ENCODE results near the gene AMELY. TPM values are rescaled to one million over a fixed set of nuclear protein-coding genes. Genes with fewer than 3 reads are reported as not detected.
"Not testable (repeated sequence)": the region's sequence is repeated elsewhere in the genome, so short reads cannot be mapped to it uniquely, and the experiment has no call there.

The AMELY gene
- total RNA-seq, 2 donors from 2014 or later, result not detected

DNA sequence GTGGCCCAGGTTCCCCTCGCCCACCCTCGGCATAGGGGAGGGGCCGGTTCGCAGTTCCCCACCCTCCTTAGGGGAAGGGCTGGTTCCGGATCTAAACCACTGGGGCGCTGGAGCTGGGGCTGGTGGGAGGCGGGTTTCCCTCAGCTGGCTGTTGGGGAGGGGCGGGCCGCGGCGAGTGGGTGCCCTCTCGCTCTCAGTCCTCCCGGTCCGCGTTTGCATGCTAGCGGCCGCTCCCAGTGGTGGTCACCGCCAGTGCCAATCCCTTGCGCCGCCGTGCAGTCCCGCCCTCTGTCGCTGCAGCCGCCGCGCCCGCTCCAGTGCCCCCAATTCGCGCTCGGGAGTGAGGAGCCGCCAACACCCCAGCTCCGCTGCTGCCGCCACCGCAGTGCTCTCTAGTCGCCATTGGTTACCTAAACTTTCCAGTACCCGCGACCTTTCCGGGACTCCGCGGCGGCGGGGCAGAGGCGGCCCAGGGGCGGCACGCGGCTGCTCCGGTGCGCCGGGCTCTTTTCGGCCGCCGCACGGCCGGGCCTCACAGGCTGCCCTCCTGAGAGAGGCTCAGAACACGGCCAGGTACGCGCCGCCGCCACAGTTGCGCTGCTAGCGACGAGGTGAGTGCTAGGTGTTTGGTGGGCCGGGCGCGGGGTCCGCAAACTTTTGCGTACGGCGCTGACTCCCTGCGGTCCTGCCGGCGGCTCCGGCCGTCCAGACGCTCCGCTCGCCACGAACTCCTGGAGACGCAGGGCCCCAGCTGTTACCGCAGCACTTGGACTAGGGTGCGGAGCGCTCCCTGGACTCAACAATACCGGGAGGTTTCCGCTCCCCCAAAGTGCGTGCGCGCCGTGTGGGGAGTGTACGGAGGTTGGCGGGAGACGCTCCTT, 940 bp downstream of the AMELY start, which contains the start of gene TBL1Y:
TBL1Y (plus strand) TSS at position 326 of the 881 bp plus-strand sequence. CDS start 114,388 bp downstream, outside the sequence.
- no peaks in the 10 kb centered on the region for H3K36me3 ChIP-seq
- DNase-seq (ENCODE audit: low spot score), result peak; percentile 71
- intact Hi-C loops (cut with DNase I), result no loop called here
- H3K27me3 ChIP-seq (replicated peaks; ENCODE audit: insufficient read depth), result no peaks in the 10 kb centered on the region
- peak within 1 kb of the TSS; percentile 78 to 79 for H3K27ac ChIP-seq
- WGBS, result 1% methylated on average over 13 of the region's 91 CpGs
- no peaks in the 10 kb centered on the region for H3K4me1 ChIP-seq (replicated peaks)
- peak within 1 kb of the TSS; percentile 41 to 44 for H3K4me3 ChIP-seq
- H3K9me3 ChIP-seq, result no peaks in the 10 kb centered on the region
- TF ChIP-seq POLR2A (IDR thresholded peaks at IDR 0.05) (peak; percentile 46), POLR2AphosphoS5 (IDR thresholded peaks at IDR 0.05) (no peak)
- TF ChIP-seq, protein P1, sequence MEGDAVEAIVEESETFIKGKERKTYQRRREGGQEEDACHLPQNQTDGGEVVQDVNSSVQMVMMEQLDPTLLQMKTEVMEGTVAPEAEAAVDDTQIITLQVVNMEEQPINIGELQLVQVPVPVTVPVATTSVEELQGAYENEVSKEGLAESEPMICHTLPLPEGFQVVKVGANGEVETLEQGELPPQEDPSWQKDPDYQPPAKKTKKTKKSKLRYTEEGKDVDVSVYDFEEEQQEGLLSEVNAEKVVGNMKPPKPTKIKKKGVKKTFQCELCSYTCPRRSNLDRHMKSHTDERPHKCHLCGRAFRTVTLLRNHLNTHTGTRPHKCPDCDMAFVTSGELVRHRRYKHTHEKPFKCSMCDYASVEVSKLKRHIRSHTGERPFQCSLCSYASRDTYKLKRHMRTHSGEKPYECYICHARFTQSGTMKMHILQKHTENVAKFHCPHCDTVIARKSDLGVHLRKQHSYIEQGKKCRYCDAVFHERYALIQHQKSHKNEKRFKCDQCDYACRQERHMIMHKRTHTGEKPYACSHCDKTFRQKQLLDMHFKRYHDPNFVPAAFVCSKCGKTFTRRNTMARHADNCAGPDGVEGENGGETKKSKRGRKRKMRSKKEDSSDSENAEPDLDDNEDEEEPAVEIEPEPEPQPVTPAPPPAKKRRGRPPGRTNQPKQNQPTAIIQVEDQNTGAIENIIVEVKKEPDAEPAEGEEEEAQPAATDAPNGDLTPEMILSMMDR (IDR thresholded peaks at IDR 0.05), result peak in 1 of 4 experiments; percentile 17

DNA sequence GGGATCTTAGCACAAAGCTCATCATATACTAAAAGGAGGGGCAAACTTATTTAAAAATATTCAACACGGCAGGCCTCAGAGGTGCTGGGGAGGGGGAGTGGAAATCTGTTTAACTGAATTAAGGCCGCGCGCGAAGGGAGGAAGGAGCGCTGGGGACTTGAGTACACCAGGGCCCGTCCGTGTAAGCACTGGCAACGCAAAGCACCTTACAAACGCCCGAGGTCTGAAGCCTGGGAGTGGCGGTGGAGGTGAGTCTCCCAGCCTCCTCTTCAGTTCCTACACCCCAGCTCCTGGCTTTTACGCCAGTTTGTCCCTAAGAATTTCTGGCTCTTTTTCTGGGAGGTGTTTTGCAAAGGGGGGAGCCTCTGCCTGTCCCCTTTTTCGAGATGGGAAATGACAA, 1.7 kb downstream of the AMELY start:
- H3K27ac ChIP-seq, result peak overlapping the region; percentile 78 to 79
- H3K9me3 ChIP-seq, result no peaks in the 10 kb centered on the region
- H3K27me3 ChIP-seq (replicated peaks; ENCODE audit: insufficient read depth), result no peaks in the 10 kb centered on the region
- DNase-seq (ENCODE audit: low spot score), result peak; percentile 25
- TF ChIP-seq, protein P1 (IDR thresholded peaks at IDR 0.05), result no peak
- TF ChIP-seq POLR2AphosphoS5 (IDR thresholded peaks at IDR 0.05) (no peak), POLR2A (IDR thresholded peaks at IDR 0.05) (no peak)
- peak overlapping the region; percentile 41 to 44 for H3K4me3 ChIP-seq
- no peaks in the 10 kb centered on the region for H3K36me3 ChIP-seq
- no peaks in the 10 kb centered on the region for H3K4me1 ChIP-seq (replicated peaks)
- intact Hi-C loops (cut with DNase I), result no loop called here
- WGBS, result 2% methylated on average over 12 of the region's 14 CpGs

DNA sequence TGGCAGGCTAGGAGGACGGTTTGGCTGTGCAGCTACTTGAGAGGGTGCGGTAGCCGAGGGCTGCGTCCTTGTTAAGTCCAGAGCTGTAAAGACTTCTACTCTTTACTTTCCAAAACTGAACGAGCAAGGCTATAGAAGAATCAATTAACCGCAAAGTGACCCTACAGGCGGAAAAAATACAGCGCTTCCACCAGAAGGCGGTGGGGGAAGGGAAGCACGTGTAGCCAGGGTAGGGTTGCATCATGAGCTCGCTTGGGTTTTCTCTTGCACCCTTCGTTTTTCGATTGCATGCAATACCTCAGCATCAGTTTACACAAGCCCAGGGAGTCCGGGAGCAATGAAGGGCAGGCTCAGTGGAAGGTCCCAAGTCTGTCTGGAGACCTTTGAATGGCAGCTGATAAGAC, 2.4 kb downstream of the AMELY start:
- peak; percentile 5 for DNase-seq (ENCODE audit: low spot score)
- intact Hi-C loops (cut with DNase I), result no loop called here
- Histone ChIP-seq H3K27me3 (replicated peaks; ENCODE audit: insufficient read depth) (no peaks in the 10 kb centered on the region), H3K27ac (peak overlapping the region in 1 of 2 donors; percentile 79), H3K4me3 (peak overlapping the region in 1 of 2 donors; percentile 44), H3K36me3 (no peaks in the 10 kb centered on the region), H3K4me1 (replicated peaks) (no peaks in the 10 kb centered on the region), H3K9me3 (no peaks in the 10 kb centered on the region)
- peak; percentile 15 for TF ChIP-seq POLR2AphosphoS5 (IDR thresholded peaks at IDR 0.05)
- no peak for TF ChIP-seq POLR2A (IDR thresholded peaks at IDR 0.05)
- TF ChIP-seq, protein P1 (IDR thresholded peaks at IDR 0.05), result no peak
- 0% methylated on average over 14 of the region's 14 CpGs for WGBS

DNA sequence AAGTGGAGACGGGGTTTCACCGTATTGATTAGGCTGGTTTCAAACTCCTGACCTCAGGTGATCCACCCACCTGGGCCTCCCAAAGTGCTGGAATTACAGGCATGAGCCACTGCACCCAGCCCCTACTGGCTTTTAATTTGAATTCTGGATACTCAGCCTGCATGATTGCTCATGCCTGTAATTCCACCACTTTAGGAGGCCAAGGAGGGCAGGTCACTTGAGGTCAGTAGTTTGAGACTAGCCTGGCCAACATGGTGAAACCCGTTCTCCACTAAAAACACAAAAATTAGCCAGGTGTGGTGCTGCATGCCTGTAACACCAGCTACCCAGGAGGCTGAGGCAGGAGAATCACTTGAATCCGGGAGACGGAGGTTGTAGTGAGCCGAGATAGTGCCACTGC, 3.5 kb downstream of the AMELY start:
- WGBS, result 78% methylated on average over 2 of the region's 6 CpGs
- H3K9me3 ChIP-seq; H3K27me3 ChIP-seq (replicated peaks; ENCODE audit: insufficient read depth); H3K4me3 ChIP-seq; H3K4me1 ChIP-seq (replicated peaks); DNase-seq (ENCODE audit: low spot score); H3K27ac ChIP-seq; intact Hi-C loops (cut with DNase I); H3K36me3 ChIP-seq: not testable (repeated sequence)

DNA sequence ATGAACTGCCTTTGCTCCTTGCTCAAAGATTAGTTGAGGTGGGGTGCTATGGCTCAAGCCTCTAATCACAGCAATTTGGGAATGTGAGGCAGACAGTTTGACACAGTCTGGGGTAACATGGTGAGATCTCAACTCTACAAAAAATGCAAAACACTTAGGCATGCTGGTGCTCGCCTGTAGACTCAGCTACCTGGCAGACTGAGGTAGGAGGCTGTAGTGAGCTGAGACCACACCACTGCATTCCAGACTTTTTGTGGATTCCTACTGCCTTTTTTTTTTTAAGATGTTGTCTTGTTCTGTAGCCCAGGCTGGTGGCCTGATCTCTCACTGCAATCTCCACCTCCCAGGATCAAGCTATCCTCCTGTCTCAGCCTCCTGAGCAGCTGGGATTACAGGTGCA, 4.0 kb downstream of the AMELY start:
- Histone ChIP-seq H3K4me1 (replicated peaks) (no peaks in the 10 kb centered on the region), H3K27me3 (replicated peaks; ENCODE audit: insufficient read depth) (no peaks in the 10 kb centered on the region), H3K9me3 (no peaks in the 10 kb centered on the region), H3K4me3 (no peak overlapping the region), H3K36me3 (no peaks in the 10 kb centered on the region), H3K27ac (no peak overlapping the region)
- 100% methylated on average over 1 of the region's 1 CpG for WGBS
- intact Hi-C loops (cut with DNase I), result no loop called here
- TF ChIP-seq, protein P1 (IDR thresholded peaks at IDR 0.05), result no peak
- TF ChIP-seq POLR2A (IDR thresholded peaks at IDR 0.05), result no peak
- TF ChIP-seq POLR2AphosphoS5 (IDR thresholded peaks at IDR 0.05), result no peak
- DNase-seq (ENCODE audit: low spot score), result no peak

DNA sequence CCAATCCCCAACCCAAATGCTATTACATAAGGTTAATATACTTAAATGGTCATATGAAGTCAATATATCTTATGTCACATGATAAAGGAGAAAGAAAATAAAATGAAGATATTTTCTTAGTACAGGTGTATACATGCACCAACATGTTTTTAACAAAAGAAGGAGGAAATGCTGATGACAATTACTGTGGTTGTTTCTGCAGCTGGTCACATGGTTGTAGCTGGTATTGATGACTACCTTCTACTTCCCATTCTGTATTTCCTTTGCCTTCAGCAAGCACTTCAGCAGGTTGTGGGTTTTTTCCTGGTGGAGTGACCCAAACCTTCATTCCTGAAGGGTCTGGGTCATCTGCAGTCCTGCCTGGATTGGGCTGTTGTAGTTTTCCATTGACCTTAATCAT, 9.4 kb downstream of the AMELY start:
- H3K27me3 ChIP-seq (replicated peaks; ENCODE audit: insufficient read depth); H3K36me3 ChIP-seq; H3K4me1 ChIP-seq (replicated peaks); intact Hi-C loops (cut with DNase I); DNase-seq (ENCODE audit: low spot score); H3K9me3 ChIP-seq; H3K4me3 ChIP-seq; H3K27ac ChIP-seq: not testable (repeated sequence)
